Measurements from ENCODE around the gene ELANE.

GRCh38 chr19:853014-853585 lies 997 bp downstream of the ELANE start:
- no peak for TF ChIP-seq CTCF (IDR thresholded peaks at IDR 0.05)
- TF ChIP-seq POLR2A (IDR thresholded peaks at IDR 0.05) = no peak

Measured in prostate gland (tissue), 2 donors.